ENCODE measurements around the gene CLMN.

DNA sequence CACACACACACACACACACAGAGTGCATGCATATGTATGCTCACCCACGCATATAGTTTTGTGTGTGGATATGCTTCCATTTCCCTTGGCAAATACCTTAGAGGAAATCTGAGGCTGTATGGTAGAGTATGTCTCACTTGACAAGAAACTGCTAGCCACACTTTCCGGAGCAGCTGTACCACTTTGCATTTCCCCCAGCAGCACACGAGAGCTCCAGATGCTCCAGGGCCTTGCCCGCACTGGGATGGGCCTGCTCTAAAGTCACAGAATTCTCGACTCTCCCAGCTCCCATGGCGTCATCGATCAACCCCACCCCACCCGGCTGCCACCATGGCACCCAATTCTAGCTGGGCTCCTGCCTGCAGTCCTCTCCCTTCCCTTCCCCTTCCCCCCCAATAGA, 21.9 kb downstream of the CLMN start:
- TF ChIP-seq, protein P1, sequence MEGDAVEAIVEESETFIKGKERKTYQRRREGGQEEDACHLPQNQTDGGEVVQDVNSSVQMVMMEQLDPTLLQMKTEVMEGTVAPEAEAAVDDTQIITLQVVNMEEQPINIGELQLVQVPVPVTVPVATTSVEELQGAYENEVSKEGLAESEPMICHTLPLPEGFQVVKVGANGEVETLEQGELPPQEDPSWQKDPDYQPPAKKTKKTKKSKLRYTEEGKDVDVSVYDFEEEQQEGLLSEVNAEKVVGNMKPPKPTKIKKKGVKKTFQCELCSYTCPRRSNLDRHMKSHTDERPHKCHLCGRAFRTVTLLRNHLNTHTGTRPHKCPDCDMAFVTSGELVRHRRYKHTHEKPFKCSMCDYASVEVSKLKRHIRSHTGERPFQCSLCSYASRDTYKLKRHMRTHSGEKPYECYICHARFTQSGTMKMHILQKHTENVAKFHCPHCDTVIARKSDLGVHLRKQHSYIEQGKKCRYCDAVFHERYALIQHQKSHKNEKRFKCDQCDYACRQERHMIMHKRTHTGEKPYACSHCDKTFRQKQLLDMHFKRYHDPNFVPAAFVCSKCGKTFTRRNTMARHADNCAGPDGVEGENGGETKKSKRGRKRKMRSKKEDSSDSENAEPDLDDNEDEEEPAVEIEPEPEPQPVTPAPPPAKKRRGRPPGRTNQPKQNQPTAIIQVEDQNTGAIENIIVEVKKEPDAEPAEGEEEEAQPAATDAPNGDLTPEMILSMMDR (IDR thresholded peaks at IDR 0.05): no peak
- TF ChIP-seq EZH2 (IDR thresholded peaks at IDR 0.05; ENCODE audit: borderline replicate concordance, insufficient read depth, low read depth, low read length, poor library complexity, severe bottlenecking): no peak
